Epidermal melanocyte (primary cell): ENCODE measurements around the gene RAB11FIP4.

Experiments
- DNase-seq: peaks from one replicate; pipeline ENCODE4 v3.0.0; 2011; ENCODE audit warnings: low spot score; ENCODE audit not compliant: insufficient read length

The RAB11FIP4 gene

GRCh38 chr17:31387438-31387837 lies 4.0 kb upstream of the RAB11FIP4 start:
- DNase-seq = no peak

- no peak for DNase-seq
These were observed 3.1 kb upstream of the RAB11FIP4 start for GRCh38 chr17:31388351-31388750.

- peak; percentile 57 for DNase-seq
These were observed 2.5 kb upstream of the RAB11FIP4 start for GRCh38 chr17:31388770-31389656.

GRCh38 chr17:31389657-31390381 lies 1.7 kb upstream of the RAB11FIP4 start:
- no peak for DNase-seq

- no peak for DNase-seq
These were observed 1.1 kb upstream of the RAB11FIP4 start for GRCh38 chr17:31390426-31390747.

GRCh38 chr17:31390748-31391495 lies 553 bp upstream of the RAB11FIP4 start:
- DNase-seq = no peak

- no peak for DNase-seq
These were observed 754 bp downstream of the RAB11FIP4 start for GRCh38 chr17:31392002-31392855.

GRCh38 chr17:31392856-31393748 lies 1.6 kb downstream of the RAB11FIP4 start:
- no peak for DNase-seq

- no peak for DNase-seq
These were observed 2.3 kb downstream of the RAB11FIP4 start for GRCh38 chr17:31393749-31394146.

- DNase-seq = peak; percentile 79
These were observed 3.1 kb downstream of the RAB11FIP4 start for GRCh38 chr17:31394544-31394943.

GRCh38 chr17:31397256-31397939 lies 5.9 kb downstream of the RAB11FIP4 start:
- no peak for DNase-seq

- no peak for DNase-seq
These were observed 7.2 kb downstream of the RAB11FIP4 start for GRCh38 chr17:31398381-31399311.

GRCh38 chr17:31400481-31400950 lies 9.0 kb downstream of the RAB11FIP4 start:
- no peak for DNase-seq

- DNase-seq = no peak
These were observed 10.2 kb downstream of the RAB11FIP4 start for GRCh38 chr17:31401456-31402254.

- no peak for DNase-seq
These were observed 12.8 kb downstream of the RAB11FIP4 start for GRCh38 chr17:31404028-31404949.

- DNase-seq = no peak
These were observed 14.5 kb downstream of the RAB11FIP4 start for GRCh38 chr17:31405890-31406371.
